Astrocyte of the spinal cord (primary cell): ENCODE results near the gene SPG11.
A peak's percentile ranks its signal among the peaks of the same experiment; 100 is the strongest.

ENCODE experiments used
- DNase-seq: peaks from one replicate; pipeline ENCODE4 v3.0.0; 2011; ENCODE audit warnings: low read depth, low spot score
- H3K4me3 ChIP-seq: 2 replicates; pipeline ENCODE4 v1.5.1; 2011; ENCODE audit warnings: low read depth, mild to moderate bottlenecking, low read length, moderate library complexity
- CTCF ChIP-seq: IDR thresholded peaks from 2 replicates; pipeline ENCODE4 v1.5.1; 2012; ENCODE audit warnings: low read depth, mild to moderate bottlenecking, low read length, inconsistent platforms
- in situ Hi-C: cut with HindIII; loops from 2 replicates; pipeline ENCODE4 v1.10.0; 2017; ENCODE audit warnings: low sequenced_read_pairs

Gene SPG11

DNA sequence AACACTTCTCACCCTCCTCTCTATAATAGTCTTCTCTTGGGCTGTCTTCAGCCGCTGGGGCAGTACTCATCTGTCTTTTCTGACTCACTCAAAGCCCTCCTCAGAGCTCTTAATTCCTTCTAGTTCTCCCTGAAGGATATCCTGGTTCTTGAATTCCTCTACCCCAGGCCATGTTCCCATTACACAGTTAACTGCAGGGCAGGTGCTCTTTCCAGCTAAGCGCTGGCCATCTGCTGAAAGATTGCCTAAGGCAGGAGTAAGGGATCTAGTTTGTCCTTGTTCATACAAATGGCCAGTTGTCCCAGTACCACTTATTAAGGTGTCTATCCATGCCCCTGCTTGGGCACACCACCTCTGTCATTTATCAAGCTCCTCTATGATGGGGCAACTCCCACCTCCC, 10.2 kb upstream of the SPG11 start:
- in situ Hi-C loops = no loop called here
- no peak overlapping the region for H3K4me3 ChIP-seq
- no peak for DNase-seq
- TF ChIP-seq CTCF = no peak

- H3K4me3 ChIP-seq = no peak overlapping the region
- DNase-seq = no peak
- no peak for TF ChIP-seq CTCF
- in situ Hi-C loops = no loop called here
Measured at GRCh38 chr15:44670087-44670950, 6.9 kb upstream of the SPG11 start.

- DNase-seq = no peak
- no peak overlapping the region for H3K4me3 ChIP-seq
- in situ Hi-C loops = no loop called here
- no peak for TF ChIP-seq CTCF
Measured at GRCh38 chr15:44668921-44669320, 5.5 kb upstream of the SPG11 start.

GRCh38 chr15:44667039-44667360, 3.5 kb upstream of the SPG11 start:
- DNase-seq = no peak
- H3K4me3 ChIP-seq = no peak overlapping the region
- in situ Hi-C loops = no loop called here
- TF ChIP-seq CTCF = no peak

GRCh38 chr15:44666210-44667038, 3.0 kb upstream of the SPG11 start:
- H3K4me3 ChIP-seq = no peak overlapping the region
- no peak for TF ChIP-seq CTCF
- in situ Hi-C loops = no loop called here
- no peak for DNase-seq

- in situ Hi-C loops = no loop called here
- peak; percentile 41 for DNase-seq
- H3K4me3 ChIP-seq = peak overlapping the region; percentile 87
- TF ChIP-seq CTCF = no peak
Measured at GRCh38 chr15:44662478-44663409, 718 bp downstream of the SPG11 start.
